ENCODE results near the gene CALN1.

The CALN1 gene

DNA sequence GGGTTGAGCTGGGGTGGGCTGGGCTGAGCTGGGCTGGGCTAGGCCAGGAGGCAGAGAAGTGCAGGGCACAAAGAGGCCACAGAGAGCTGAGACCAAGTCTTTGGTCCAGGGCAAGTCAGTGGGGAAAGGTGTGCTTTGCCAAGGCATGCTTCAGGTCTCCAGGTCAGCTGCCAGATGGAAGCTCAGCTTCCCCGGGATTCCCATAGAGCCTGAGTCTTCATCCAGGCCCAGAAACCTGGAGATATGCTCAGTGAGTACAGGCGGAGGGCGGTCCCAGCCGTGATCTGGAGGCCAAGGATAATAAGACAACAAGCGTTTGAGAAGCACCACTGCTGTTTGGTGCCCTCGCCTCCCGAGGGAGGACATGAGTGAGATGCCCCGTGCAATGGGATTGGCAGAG, 4.7 kb upstream of the CALN1 start:
- Histone ChIP-seq H3K79me2 (ENCODE audit: insufficient read depth, low read length) (no peaks in the 10 kb centered on the region), H3K4me1 (ENCODE audit: insufficient read depth, low read length, severe bottlenecking) (no peaks in the 10 kb centered on the region), H4K20me1 (ENCODE audit: insufficient read depth, low read length) (no peaks in the 10 kb centered on the region), H3K36me3 (ENCODE audit: insufficient read depth, low read length) (no peaks in the 10 kb centered on the region), H3K27me3 (ENCODE audit: insufficient read depth, low read length) (peaks cover under 1% of the 10 kb centered on the region; the same call in 1 of the 2 replicates), H3K9me3 (ENCODE audit: low read length) (no peaks in the 10 kb centered on the region), H2AFZ (ENCODE audit: low read length) (no peak overlapping the region), H3K27ac (ENCODE audit: low read depth, low read length, poor library complexity, severe bottlenecking) (no peak overlapping the region), H3K4me2 (ENCODE audit: low read length) (no peak overlapping the region), H3K9ac (ENCODE audit: low read length) (no peak overlapping the region), H3K4me3 (ENCODE audit: low read depth, low read length, poor library complexity, severe bottlenecking) (no peak overlapping the region), H3F3A (ENCODE audit: insufficient read depth, low read length) (no peaks in the 10 kb centered on the region), H3K9me2 (ENCODE audit: low read depth, low read length) (no peaks in the 10 kb centered on the region)
- no peak for TF ChIP-seq EZH2 (IDR thresholded peaks at IDR 0.05; ENCODE audit: borderline replicate concordance, low read length)
- TF ChIP-seq, protein P1, sequence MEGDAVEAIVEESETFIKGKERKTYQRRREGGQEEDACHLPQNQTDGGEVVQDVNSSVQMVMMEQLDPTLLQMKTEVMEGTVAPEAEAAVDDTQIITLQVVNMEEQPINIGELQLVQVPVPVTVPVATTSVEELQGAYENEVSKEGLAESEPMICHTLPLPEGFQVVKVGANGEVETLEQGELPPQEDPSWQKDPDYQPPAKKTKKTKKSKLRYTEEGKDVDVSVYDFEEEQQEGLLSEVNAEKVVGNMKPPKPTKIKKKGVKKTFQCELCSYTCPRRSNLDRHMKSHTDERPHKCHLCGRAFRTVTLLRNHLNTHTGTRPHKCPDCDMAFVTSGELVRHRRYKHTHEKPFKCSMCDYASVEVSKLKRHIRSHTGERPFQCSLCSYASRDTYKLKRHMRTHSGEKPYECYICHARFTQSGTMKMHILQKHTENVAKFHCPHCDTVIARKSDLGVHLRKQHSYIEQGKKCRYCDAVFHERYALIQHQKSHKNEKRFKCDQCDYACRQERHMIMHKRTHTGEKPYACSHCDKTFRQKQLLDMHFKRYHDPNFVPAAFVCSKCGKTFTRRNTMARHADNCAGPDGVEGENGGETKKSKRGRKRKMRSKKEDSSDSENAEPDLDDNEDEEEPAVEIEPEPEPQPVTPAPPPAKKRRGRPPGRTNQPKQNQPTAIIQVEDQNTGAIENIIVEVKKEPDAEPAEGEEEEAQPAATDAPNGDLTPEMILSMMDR (IDR thresholded peaks at IDR 0.05; ENCODE audit: low read length), result no peak

DNA sequence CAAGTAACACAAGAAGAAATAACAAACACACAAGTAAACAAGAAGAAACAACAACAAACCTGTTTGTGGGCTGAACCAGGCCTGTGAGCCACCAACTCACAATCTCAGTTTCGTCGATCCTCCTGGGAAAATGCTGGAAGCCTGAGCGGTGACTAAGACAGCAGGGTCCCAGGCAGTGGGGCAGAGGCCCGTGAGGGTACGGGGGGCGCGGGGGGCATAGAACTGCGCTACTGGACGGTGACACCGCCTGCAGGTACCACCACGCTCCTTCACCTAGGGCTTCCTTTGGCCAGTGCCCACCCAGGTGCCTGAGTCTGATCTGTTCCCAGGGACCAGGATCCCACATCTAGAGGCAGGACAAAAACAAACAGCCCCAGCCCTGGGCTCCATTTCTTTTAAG, 3.4 kb upstream of the CALN1 start:
- no peak overlapping the region for H3K4me3 ChIP-seq (ENCODE audit: low read depth, low read length, poor library complexity, severe bottlenecking)
- no peak overlapping the region for H2AFZ ChIP-seq (ENCODE audit: low read length)
- H3K9me2 ChIP-seq (ENCODE audit: low read depth, low read length), result no peaks in the 10 kb centered on the region
- no peaks in the 10 kb centered on the region for H3K36me3 ChIP-seq (ENCODE audit: insufficient read depth, low read length)
- no peak overlapping the region for H3K4me2 ChIP-seq (ENCODE audit: low read length)
- no peaks in the 10 kb centered on the region for H3K27me3 ChIP-seq (ENCODE audit: insufficient read depth, low read length)
- H3K9me3 ChIP-seq (ENCODE audit: low read length), result no peaks in the 10 kb centered on the region
- H3K27ac ChIP-seq (ENCODE audit: low read depth, low read length, poor library complexity, severe bottlenecking), result no peak overlapping the region
- H3K4me1 ChIP-seq (ENCODE audit: insufficient read depth, low read length, severe bottlenecking), result no peaks in the 10 kb centered on the region
- H3K9ac ChIP-seq (ENCODE audit: low read length), result no peak overlapping the region
- no peaks in the 10 kb centered on the region for H4K20me1 ChIP-seq (ENCODE audit: insufficient read depth, low read length)
- no peaks in the 10 kb centered on the region for H3K79me2 ChIP-seq (ENCODE audit: insufficient read depth, low read length)
- no peak for TF ChIP-seq EZH2 (IDR thresholded peaks at IDR 0.05; ENCODE audit: borderline replicate concordance, low read length)
- no peaks in the 10 kb centered on the region for H3F3A ChIP-seq (ENCODE audit: insufficient read depth, low read length)

DNA sequence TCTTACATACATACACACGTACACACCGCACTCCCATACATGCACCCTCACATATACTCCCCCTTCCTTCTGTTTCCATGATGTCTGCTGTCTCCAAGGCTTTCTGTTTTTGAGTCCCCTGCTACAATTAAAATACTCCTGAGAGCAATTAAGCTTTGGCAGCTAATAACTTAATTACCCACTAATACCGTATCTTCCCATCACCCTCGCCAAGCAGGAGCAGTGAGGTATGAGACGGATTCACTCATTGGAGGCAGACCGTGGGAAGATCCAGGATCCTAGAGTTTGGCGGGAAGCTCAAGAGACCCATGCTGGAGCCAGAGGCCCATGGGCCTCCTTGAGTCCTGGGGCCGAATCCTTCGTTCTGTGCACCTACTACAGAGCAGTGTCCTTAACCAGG, 1.7 kb upstream of the CALN1 start:
- Histone ChIP-seq H2AFZ (ENCODE audit: low read length) (no peak overlapping the region), H3K79me2 (ENCODE audit: insufficient read depth, low read length) (no peaks in the 10 kb centered on the region)

DNA sequence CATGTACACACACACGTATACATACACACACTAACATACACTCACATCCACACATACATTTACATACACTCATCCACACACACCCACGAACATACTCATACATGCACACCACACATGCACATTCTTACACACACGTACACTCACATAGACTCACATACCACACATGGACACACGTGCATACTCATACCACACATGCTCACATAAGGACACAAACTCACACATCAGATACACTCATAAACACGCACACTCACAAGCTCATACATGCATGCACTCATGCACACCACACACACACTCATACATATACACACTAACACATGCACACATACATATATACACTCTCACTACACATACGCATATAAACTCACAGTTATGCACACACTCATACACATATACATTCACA, 1.2 kb upstream of the CALN1 start:
- Histone ChIP-seq H3K4me1 (ENCODE audit: insufficient read depth, low read length, severe bottlenecking) (no peaks in the 10 kb centered on the region), H3K27ac (ENCODE audit: low read depth, low read length, poor library complexity, severe bottlenecking) (no peak overlapping the region), H3K36me3 (ENCODE audit: insufficient read depth, low read length) (no peaks in the 10 kb centered on the region), H3K9ac (ENCODE audit: low read length) (no peak overlapping the region), H3F3A (ENCODE audit: insufficient read depth, low read length) (no peaks in the 10 kb centered on the region), H3K4me2 (ENCODE audit: low read length) (no peak overlapping the region), H2AFZ (ENCODE audit: low read length) (no peak overlapping the region), H3K27me3 (ENCODE audit: insufficient read depth, low read length) (no peaks in the 10 kb centered on the region), H3K4me3 (ENCODE audit: low read depth, low read length, poor library complexity, severe bottlenecking) (no peak overlapping the region), H4K20me1 (ENCODE audit: insufficient read depth, low read length) (no peaks in the 10 kb centered on the region), H3K9me2 (ENCODE audit: low read depth, low read length) (no peaks in the 10 kb centered on the region), H3K79me2 (ENCODE audit: insufficient read depth, low read length) (no peaks in the 10 kb centered on the region), H3K9me3 (ENCODE audit: low read length) (no peaks in the 10 kb centered on the region)
- TF ChIP-seq, protein P1 (IDR thresholded peaks at IDR 0.05; ENCODE audit: low read length), result no peak
- TF ChIP-seq EZH2 (IDR thresholded peaks at IDR 0.05; ENCODE audit: borderline replicate concordance, low read length), result no peak

More for the DNA sequence above, 1.7 kb upstream of the CALN1 start:
- no peak overlapping the region for H3K27ac ChIP-seq (ENCODE audit: low read depth, low read length, poor library complexity, severe bottlenecking)
- H4K20me1 ChIP-seq (ENCODE audit: insufficient read depth, low read length), result no peaks in the 10 kb centered on the region
- H3F3A ChIP-seq (ENCODE audit: insufficient read depth, low read length), result no peaks in the 10 kb centered on the region
- H3K9ac ChIP-seq (ENCODE audit: low read length), result no peak overlapping the region
- no peaks in the 10 kb centered on the region for H3K36me3 ChIP-seq (ENCODE audit: insufficient read depth, low read length)
- no peak overlapping the region for H3K4me2 ChIP-seq (ENCODE audit: low read length)
- H3K4me1 ChIP-seq (ENCODE audit: insufficient read depth, low read length, severe bottlenecking), result no peaks in the 10 kb centered on the region
- TF ChIP-seq, protein P1 (IDR thresholded peaks at IDR 0.05; ENCODE audit: low read length), result no peak
- no peak for TF ChIP-seq EZH2 (IDR thresholded peaks at IDR 0.05; ENCODE audit: borderline replicate concordance, low read length)
- H3K27me3 ChIP-seq (ENCODE audit: insufficient read depth, low read length), result no peaks in the 10 kb centered on the region
- H3K9me2 ChIP-seq (ENCODE audit: low read depth, low read length), result no peaks in the 10 kb centered on the region
- H3K9me3 ChIP-seq (ENCODE audit: low read length), result no peaks in the 10 kb centered on the region
- no peak overlapping the region for H3K4me3 ChIP-seq (ENCODE audit: low read depth, low read length, poor library complexity, severe bottlenecking)
